Bronchial epithelial cell (primary cell): ENCODE data around the gene ADCY9. TPM values are rescaled to one million over a fixed set of nuclear protein-coding genes. Genes with fewer than 3 reads are reported as not detected.
"Not testable (repeated sequence)": the region's sequence is repeated elsewhere in the genome, so short reads cannot be mapped to it uniquely, and the experiment has no call there.

Source experiments
- DNase-seq: peaks from one replicate; pipeline ENCODE4 v3.0.0-alpha.2; 2010; ENCODE audit warnings: low read depth
- FAIRE-seq: peaks from 2 replicates; lab custom pipeline; 2011; peaks lifted over from hg19 to GRCh38; lab: Jason Lieb, UNC
- H3K27me3 ChIP-seq: 2 replicates; pipeline ENCODE4 v1.5.1; 2011; ENCODE audit warnings: low read length; ENCODE audit not compliant: control insufficient read depth, insufficient read depth
- H3K36me3 ChIP-seq: 2 replicates; pipeline ENCODE4 v1.5.1; 2011; ENCODE audit warnings: low read length; ENCODE audit not compliant: control insufficient read depth, insufficient read depth
- H3K4me3 ChIP-seq: 2 replicates; pipeline ENCODE4 v1.5.1; 2011; ENCODE audit warnings: mild to moderate bottlenecking, low read depth, low read length, control low read depth
- CTCF ChIP-seq: IDR thresholded peaks from 2 replicates; pipeline ENCODE4 v1.5.1; 2011; ENCODE audit warnings: mild to moderate bottlenecking, moderate library complexity, low read length, control low read depth, inconsistent platforms; ENCODE audit not compliant: insufficient read depth, severe bottlenecking
- total RNA-seq: library from RNA; depleted of rRNA; stranded (reverse); fragments of >200 nt; gene quantifications from 2 replicates; pipeline ENCODE4 v1.2.1, GENCODE V29; 2014

Gene ADCY9
- total RNA-seq, 1 donor from 2014 or later, result 11.3 TPM

DNA sequence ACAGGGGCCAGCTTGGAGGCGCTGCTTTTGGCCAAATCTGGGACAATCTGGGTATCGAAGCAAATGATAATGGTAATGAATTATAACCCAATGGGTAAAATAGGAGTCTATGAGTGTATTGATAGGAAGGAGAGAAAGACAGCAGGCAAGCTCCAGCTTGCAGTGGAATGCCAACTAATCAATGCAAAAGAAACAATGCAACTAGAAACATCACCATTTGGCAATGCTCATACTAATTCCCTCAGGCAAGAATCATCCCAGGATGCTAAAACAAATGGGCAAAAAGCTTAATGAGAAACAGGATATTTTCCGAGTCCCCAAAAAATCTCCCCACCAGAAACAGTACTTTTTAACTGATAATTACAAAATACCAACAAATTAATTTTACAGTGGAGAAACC is 64.7 kb downstream of the ADCY9 start:
- H3K4me3 ChIP-seq, result no peak overlapping the region
- H3K27me3 ChIP-seq, result no peaks in the 10 kb centered on the region
- no peak for TF ChIP-seq CTCF
- H3K36me3 ChIP-seq, result peaks cover 2% of the 10 kb centered on the region
- peak; percentile 60 for FAIRE-seq
- peak; percentile 69 for DNase-seq

DNA sequence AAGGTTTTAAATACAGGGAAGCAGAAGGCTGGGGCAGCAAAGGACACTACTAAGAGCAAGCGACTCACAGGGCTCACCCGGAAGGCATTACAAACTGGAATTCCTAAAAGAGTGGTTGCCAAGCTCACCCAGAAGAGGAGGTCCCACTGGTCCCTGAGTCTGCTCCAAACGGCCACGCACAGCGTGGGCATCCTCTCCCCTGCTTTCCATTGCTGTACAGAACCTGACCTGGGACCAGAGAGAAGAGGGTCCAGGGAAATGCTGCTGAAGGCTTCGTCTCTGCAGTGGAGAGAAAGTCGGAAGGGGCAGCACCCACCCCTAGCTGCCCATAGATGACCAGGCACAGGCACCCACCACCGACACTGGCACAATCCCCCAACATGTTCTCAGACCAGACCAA is 67.2 kb downstream of the ADCY9 start:
- Histone ChIP-seq H3K27me3 (no peaks in the 10 kb centered on the region), H3K4me3 (no peak overlapping the region), H3K36me3 (peaks cover 2% of the 10 kb centered on the region)
- DNase-seq (no peak), FAIRE-seq (no peak)
- no peak for TF ChIP-seq CTCF

DNA sequence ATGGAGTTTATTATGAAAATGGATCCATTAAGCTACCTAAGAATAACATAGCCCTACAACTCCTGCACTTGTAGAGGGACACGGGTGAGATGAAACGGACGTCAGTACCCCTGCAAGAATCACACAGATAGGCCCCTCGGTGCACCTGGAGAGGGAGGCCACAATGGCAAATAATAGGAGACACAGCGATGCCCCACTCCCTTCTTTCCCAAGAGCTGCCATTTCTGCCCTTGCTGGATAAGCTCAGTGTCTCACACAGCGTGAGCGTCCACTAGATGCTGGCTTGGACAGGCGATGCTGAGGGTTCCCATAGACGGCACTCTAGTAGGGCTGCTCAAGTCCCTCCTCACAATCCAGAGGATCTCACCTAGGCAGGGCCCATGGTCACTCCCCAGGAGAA is 67.8 kb downstream of the ADCY9 start:
- DNase-seq (no peak), FAIRE-seq (no peak)

GRCh38 chr16:4046221-4046620 is 70.0 kb downstream of the ADCY9 start:
- Histone ChIP-seq H3K27me3 (no peaks in the 10 kb centered on the region), H3K36me3 (peaks cover 2% of the 10 kb centered on the region), H3K4me3 (no peak overlapping the region)
- no peak for TF ChIP-seq CTCF
- DNase-seq (no peak), FAIRE-seq (peak; percentile 82)

More for the DNA sequence above, 67.8 kb downstream of the ADCY9 start:
- no peak for TF ChIP-seq CTCF
- Histone ChIP-seq H3K4me3 (no peak overlapping the region), H3K27me3 (no peaks in the 10 kb centered on the region), H3K36me3 (peaks cover 2% of the 10 kb centered on the region)

DNA sequence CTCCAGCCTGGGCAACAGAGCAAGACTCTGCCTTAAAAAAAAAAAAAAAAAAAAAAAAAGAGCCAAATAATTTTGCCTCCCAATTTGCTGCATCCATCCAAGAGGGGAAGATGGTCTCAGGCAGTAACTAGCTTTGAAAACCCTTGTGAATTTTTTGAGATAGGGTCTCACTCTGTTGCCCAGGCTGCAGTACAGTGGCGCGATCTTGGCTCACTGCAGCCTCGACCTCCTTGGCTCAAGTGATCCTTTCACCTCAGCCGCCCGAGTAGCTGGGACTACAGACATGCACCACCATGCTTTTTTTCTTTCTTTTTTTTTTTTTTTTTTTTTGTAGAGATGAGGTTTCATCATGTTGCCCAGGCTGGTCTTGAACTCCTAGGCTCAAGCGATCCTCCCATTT is 70.7 kb downstream of the ADCY9 start:
- not testable (repeated sequence) for H3K4me3 ChIP-seq, H3K27me3 ChIP-seq, FAIRE-seq, H3K36me3 ChIP-seq, DNase-seq

DNA sequence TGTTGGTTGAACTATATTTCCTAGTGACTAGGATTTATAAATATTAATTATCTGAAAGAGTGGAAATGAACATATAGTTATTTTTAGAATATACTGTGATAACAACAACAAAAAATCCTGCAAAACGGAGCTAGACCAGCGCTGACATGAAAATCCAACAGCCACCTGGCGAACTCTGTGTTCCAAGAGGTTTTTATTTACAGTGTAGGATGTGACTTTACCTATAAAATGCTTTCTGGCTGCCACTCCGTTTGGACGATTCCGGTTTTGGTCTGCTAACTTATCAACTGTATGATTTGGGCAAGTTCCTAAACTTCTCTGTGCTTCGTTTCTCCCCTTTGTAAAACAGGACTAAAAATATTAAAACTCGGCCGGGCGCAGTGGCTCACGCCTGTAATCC is 73.7 kb downstream of the ADCY9 start:
- FAIRE-seq, result no peak
- H3K4me3 ChIP-seq, result no peak overlapping the region
- no peak for DNase-seq
- H3K36me3 ChIP-seq, result no peaks in the 10 kb centered on the region
- H3K27me3 ChIP-seq, result no peaks in the 10 kb centered on the region
- TF ChIP-seq CTCF, result no peak
